ENCODE results near the gene CPSF3.

The CPSF3 gene

DNA sequence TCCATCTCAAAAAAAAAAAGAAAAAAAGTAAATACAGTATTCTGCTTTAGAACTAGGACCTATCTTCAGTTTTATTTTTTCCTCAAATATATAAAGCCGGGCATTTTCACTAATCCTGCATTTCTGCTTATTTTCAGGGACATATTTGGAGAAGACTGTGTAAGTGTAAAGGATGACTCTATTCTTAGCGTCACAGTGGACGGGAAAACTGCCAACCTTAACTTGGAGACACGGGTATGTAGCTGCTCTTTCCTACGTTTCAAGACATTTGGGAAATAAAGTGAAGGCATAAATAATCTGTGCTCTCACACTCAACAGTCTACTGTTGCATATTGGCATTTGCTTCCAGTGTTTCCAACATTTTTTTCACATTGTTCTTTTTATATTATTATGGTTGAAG lies 47.8 kb downstream of the CPSF3 start:
- TF ChIP-seq, protein P1, sequence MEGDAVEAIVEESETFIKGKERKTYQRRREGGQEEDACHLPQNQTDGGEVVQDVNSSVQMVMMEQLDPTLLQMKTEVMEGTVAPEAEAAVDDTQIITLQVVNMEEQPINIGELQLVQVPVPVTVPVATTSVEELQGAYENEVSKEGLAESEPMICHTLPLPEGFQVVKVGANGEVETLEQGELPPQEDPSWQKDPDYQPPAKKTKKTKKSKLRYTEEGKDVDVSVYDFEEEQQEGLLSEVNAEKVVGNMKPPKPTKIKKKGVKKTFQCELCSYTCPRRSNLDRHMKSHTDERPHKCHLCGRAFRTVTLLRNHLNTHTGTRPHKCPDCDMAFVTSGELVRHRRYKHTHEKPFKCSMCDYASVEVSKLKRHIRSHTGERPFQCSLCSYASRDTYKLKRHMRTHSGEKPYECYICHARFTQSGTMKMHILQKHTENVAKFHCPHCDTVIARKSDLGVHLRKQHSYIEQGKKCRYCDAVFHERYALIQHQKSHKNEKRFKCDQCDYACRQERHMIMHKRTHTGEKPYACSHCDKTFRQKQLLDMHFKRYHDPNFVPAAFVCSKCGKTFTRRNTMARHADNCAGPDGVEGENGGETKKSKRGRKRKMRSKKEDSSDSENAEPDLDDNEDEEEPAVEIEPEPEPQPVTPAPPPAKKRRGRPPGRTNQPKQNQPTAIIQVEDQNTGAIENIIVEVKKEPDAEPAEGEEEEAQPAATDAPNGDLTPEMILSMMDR (IDR thresholded peaks at IDR 0.05; ENCODE audit: borderline replicate concordance, control extremely low read depth, extremely low read depth, insufficient read depth, missing control alignments), result no peak
- in situ Hi-C loops (cut with MboI; ENCODE audit: low sequenced_read_pairs, unreplicated experiment), result no loop called here
- DNase-seq (ENCODE audit: low spot score), result no peak

DNA sequence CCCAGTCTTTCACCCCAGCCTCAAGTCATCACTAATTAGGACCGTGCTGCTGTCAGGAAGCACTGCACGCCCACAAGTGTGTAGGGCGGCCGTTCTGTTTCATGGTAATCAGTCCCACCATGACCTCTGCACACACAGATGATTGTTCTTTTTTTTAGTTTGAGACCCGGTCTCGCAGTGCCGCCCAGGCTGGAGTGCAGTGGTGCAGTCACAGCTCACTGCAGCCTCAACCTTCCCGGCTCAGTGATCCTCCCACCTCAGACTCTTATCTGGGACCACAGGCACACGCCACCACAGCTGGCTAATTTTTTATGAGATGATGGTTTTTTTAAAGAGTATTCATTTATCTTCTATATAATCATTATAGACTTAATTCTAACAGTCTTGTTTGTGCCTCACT lies 49.1 kb downstream of the CPSF3 start:
- TF ChIP-seq, protein P1 (IDR thresholded peaks at IDR 0.05; ENCODE audit: borderline replicate concordance, control extremely low read depth, extremely low read depth, insufficient read depth, missing control alignments), result no peak
- no peak for DNase-seq (ENCODE audit: low spot score)
- in situ Hi-C loops (cut with MboI; ENCODE audit: low sequenced_read_pairs, unreplicated experiment), result no loop called here

DNA sequence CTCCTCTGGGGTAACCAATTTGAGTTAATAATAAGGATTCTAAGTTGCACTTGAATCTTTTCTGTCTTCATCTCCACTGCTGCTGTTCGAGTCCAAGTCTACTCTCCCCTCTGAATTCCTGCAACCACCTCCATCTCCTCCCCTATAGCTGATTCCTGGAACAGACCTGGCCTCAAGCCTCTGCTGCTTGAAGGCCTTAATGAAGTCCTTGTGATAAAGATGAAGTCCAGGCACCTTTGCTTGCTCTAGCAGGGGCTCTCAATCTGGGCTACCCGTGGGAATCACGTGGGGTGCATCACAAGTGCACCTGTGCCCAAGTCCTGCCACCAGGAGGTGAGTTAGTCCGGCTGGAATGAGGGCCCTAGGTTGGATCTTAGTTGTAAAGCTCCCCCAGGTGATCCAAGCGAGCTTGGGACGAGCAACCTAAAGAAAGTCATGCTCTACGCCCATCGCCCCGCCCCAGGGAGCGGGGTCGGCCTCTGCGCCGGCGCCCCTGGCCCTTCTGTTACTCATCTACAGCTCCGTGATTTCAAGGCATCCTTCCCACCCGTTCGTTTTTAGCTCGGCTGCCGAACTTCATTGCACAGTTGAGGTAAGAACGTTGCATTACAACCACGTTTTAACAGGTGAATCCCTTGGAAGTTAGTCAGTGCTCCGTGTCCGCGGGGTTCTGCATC lies 50.0 kb downstream of the CPSF3 start:
- no peak for DNase-seq (ENCODE audit: low spot score)

DNA sequence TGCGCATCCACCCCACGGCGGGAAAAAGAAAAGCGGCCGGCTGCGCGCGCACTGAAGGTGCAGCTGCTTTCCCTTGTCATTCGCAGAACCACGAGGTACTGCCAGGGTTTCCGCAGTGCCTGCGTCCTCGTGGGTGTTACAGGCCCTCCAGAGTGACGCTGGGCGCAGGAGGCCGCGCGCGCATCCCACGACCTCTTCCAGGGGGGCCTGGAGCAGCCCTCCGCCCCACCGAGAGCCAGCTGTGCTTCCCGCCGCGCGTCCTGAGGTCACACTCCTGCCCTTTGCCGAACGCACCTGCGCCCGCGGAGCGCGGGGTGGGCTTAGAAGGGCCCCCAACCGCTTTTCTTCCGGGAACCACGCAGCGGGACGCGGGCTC lies 50.5 kb downstream of the CPSF3 start:
- in situ Hi-C loops (cut with MboI; ENCODE audit: low sequenced_read_pairs, unreplicated experiment), result no loop called here
- TF ChIP-seq, protein P1 (IDR thresholded peaks at IDR 0.05; ENCODE audit: borderline replicate concordance, control extremely low read depth, extremely low read depth, insufficient read depth, missing control alignments), result no peak
- peak; percentile 61 for DNase-seq (ENCODE audit: low spot score)

More for the DNA sequence above, 50.0 kb downstream of the CPSF3 start:
- in situ Hi-C loops (cut with MboI; ENCODE audit: low sequenced_read_pairs, unreplicated experiment), result no loop called here
- TF ChIP-seq, protein P1 (IDR thresholded peaks at IDR 0.05; ENCODE audit: borderline replicate concordance, control extremely low read depth, extremely low read depth, insufficient read depth, missing control alignments), result no peak

DNA sequence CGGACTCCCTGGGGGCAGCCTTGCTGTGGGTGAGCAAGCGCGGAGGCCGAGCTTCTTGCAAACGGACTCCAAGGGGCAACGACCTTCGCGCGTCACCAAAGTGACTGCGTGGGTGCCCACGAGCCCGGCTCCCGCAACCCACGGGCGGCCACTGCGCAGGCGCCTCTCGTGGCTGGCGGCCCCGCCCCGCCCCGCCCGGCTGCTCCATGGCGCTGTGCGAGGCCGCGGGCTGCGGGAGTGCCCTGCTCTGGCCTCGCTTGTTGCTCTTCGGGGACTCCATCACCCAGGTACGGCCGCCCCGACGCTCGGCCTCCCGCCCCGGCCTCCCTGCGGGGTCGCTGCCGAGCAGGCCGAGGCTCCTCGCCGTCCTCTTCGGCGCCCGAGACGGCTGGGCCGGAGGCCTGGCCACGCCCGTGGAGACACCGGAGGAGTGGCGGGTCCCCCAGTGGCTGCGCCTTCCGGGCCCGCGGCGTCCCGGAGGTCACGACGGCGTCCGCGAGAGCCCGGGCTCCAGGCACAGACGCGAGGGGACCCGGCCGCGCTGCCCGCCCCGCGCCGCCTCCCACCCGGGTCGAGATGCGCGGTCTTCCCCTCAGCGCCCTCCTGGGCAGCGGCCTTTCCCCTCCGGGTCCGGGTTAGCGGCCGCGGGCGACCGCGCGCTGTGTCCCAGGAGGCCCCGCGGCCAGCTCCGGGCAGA lies 51.1 kb downstream of the CPSF3 start, which contains the start of gene IAH1:
TSS of gene IAH1 (plus strand) at position 191 of the 697 bp plus-strand sequence. CDS start at position 207, 16 bp downstream.
- peak; percentile 91 for DNase-seq (ENCODE audit: low spot score)
- in situ Hi-C loops (cut with MboI; ENCODE audit: low sequenced_read_pairs, unreplicated experiment), result no loop called here
- TF ChIP-seq, protein P1 (IDR thresholded peaks at IDR 0.05; ENCODE audit: borderline replicate concordance, control extremely low read depth, extremely low read depth, insufficient read depth, missing control alignments), result no peak

DNA sequence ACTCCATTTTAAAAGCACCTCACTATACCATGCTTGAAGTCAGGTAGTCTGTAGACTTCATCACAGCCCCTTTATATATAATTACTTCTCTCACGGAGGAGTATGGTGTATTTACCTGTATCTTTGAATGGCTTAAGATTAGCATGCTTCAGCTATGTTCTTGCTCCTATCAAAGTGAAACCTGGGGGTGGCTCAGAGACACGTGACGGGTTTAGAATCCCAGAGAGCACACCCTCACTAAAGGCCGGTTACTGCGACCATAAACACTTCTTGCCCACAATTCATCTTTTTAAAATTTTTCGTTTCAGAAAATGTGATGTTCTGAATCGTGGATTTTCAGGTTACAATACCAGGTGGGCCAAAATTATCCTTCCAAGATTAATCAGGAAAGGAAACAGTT lies 54.5 kb downstream of the CPSF3 start:
- TF ChIP-seq, protein P1 (IDR thresholded peaks at IDR 0.05; ENCODE audit: borderline replicate concordance, control extremely low read depth, extremely low read depth, insufficient read depth, missing control alignments), result no peak
- in situ Hi-C loops (cut with MboI; ENCODE audit: low sequenced_read_pairs, unreplicated experiment), result no loop called here
- no peak for DNase-seq (ENCODE audit: low spot score)

All from GM13976 (cell line).